Choroid plexus epithelial cell (primary cell): ENCODE data around the gene STK32A.

Experiments used
- DNase-seq: peaks from one replicate; pipeline ENCODE4 v3.0.0-alpha.2; 2010; ENCODE audit warnings: low read depth
- H3K4me3 ChIP-seq: 2 replicates; pipeline ENCODE4 v1.5.1; 2011; ENCODE audit warnings: low read depth, mild to moderate bottlenecking, control low read depth, low read length, moderate library complexity
- TF ChIP-seq, protein P1 (sequence below): conservative IDR thresholded peaks from 2 replicates; pipeline ENCODE4 v1.5.1; 2011; ENCODE audit warnings: low read depth, mild to moderate bottlenecking, control low read depth, inconsistent platforms, low read length, moderate library complexity

The STK32A gene

DNA sequence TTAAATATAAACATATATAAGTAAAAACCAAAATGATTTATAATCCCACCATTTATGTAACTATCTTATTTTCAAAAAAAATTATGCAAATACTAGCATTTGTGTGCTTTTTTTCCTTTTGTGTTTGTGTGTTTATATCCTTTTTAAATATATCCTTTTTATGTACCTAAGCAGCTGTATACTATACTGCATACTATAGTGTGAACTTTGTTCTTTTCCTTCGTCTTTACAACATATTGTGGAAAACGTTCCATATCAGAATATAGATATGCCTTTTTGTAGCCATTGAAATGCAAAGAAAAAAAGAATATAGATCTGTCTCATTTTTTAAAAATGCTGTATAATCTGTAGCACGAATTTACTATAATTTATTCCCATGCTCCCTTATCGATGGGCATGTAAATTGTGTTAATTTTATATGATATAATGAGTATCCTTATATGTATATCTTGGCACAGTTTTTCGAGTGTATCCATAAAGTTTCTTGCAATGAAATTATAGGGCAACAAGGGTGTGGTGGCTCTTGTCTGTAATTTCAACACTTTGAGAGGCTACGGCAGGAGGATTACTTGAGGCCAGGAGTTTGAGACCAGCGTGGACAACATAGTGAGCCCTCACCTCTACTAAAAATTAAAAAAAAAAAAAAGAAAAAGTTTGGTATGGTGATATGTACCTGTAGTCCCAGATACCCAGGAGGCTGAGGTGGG lies 83.3 kb downstream of the STK32A start:
- TF ChIP-seq, protein P1, sequence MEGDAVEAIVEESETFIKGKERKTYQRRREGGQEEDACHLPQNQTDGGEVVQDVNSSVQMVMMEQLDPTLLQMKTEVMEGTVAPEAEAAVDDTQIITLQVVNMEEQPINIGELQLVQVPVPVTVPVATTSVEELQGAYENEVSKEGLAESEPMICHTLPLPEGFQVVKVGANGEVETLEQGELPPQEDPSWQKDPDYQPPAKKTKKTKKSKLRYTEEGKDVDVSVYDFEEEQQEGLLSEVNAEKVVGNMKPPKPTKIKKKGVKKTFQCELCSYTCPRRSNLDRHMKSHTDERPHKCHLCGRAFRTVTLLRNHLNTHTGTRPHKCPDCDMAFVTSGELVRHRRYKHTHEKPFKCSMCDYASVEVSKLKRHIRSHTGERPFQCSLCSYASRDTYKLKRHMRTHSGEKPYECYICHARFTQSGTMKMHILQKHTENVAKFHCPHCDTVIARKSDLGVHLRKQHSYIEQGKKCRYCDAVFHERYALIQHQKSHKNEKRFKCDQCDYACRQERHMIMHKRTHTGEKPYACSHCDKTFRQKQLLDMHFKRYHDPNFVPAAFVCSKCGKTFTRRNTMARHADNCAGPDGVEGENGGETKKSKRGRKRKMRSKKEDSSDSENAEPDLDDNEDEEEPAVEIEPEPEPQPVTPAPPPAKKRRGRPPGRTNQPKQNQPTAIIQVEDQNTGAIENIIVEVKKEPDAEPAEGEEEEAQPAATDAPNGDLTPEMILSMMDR: no peak
- no peak for DNase-seq
- H3K4me3 ChIP-seq: no peak overlapping the region

DNA sequence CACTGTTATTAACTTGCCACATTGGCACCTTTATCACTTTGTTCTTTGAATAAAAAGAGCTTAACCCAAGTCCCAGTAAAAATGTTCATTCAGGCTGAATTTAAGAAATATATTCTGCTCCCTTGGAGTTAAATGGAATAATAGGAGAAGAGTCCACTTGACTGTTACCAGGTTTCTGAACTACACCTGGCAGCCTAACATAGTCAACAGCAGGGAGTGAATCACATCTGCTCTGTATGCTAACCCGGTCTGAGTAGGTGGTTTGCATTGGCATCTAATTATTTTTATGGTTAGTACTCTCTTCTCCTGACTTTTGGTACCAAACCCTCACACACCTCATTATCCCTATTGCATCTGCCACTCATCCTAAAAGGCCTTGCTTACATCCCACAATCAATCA lies 86.7 kb downstream of the STK32A start:
- TF ChIP-seq, protein P1: no peak
- no peak overlapping the region for H3K4me3 ChIP-seq
- DNase-seq: no peak

DNA sequence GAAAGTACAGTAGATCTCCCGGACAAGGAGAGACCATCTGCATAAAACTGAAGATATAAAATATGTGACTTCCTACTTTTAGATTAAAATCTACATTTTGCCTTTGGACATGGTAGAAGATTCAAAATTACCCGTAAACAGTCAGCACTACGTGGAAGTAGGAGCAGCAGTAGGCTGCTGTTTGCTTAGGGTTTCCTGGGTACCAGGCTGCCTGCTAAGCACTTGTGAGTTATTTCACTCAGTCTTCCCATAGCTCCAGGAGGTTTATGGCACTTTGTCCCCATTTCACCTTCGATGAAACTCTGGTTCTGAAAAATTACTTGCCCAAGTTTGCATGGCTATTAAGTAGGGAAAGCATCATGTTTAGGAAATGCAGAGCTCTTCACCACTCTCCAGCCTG lies 92.6 kb downstream of the STK32A start:
- no peak overlapping the region for H3K4me3 ChIP-seq
- DNase-seq: no peak
- TF ChIP-seq, protein P1: no peak

DNA sequence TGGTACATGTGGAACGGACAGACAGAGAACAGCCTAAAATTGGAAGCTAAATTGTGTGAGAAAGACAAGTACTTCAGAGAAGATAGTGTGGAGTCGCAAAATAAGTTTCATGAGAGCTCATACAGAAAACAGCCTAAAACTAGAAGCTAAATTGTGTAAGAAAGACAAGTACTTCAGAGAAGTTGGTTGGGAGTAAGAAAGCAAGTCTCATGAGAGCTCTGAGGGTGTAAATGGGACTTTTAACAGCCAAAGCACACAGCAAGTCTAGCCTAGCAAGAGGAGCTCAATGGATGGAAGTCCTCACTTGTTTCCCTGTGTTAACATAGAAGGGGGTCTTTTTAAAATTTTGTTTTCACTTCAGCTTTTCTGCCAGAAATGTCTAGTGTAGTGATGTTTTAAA lies 93.1 kb downstream of the STK32A start:
- DNase-seq: no peak

DNA sequence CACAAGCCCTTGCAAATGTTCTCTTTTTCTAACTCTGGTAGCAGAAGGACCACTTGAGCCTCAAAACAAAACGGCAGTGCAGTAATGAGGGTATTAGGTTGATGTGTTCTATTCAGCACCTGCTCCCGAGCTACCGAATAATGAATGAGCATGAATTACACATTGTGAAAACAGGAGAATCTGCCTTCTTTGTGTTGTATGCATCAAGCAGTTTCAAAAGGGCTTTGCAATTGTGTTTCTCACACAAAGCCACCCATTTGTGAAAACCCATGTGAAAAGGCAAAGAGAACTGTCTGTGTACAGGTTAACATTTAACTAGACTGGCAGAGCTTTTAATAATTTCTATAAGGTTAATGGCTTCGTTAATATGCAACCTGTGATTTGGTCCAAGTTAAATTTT lies 97.8 kb downstream of the STK32A start:
- no peak overlapping the region for H3K4me3 ChIP-seq
- TF ChIP-seq, protein P1: no peak
- DNase-seq: no peak

More for the DNA sequence above, 93.1 kb downstream of the STK32A start:
- TF ChIP-seq, protein P1: no peak
- H3K4me3 ChIP-seq: no peak overlapping the region

DNA sequence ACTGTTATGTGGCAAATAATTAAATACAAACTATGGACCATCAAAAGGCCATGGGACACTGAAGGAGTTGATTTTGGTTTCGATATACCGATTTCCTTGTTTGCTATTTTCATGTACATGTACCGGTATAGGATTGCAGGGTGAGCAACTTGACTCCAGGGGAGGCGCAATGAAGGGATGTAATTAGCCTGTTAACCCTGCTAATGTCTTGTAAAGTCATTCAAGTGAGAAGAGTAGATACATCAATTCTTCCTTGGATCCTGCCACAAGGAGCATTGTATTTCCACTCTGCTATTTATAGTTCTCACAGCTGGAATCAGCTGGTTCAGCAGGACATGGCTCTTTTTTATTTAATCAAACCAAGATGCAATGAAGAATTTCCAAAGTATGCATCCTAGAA lies 102.0 kb downstream of the STK32A start:
- no peak overlapping the region for H3K4me3 ChIP-seq
- DNase-seq: no peak
- TF ChIP-seq, protein P1: no peak

DNA sequence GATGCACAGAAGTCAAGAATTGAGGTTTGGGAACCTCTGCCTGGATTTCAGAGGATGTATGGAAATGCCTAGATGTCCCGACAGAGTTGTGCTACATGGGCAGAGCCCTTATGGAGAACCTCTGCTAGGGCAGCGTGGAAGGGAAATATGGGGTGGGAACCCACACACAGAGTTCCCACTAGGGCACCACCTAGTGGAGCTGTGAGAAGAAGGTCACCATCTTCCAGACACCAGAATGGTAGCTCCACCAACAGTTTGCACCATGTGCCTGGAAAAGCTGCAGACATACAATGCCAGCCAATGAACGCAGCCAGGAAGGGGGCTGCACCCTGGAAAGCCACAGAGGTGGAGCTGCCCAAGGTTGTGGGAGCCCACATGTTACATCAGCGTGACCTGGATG lies 104.5 kb downstream of the STK32A start:
- no peak for DNase-seq
- no peak overlapping the region for H3K4me3 ChIP-seq
- TF ChIP-seq, protein P1: peak; percentile 3
